ENCODE measurements around the gene TMPRSS11E.
"Not testable (repeated sequence)": the region's sequence is repeated elsewhere in the genome, so short reads cannot be mapped to it uniquely, and the experiment has no call there.

Gene TMPRSS11E, protein sequence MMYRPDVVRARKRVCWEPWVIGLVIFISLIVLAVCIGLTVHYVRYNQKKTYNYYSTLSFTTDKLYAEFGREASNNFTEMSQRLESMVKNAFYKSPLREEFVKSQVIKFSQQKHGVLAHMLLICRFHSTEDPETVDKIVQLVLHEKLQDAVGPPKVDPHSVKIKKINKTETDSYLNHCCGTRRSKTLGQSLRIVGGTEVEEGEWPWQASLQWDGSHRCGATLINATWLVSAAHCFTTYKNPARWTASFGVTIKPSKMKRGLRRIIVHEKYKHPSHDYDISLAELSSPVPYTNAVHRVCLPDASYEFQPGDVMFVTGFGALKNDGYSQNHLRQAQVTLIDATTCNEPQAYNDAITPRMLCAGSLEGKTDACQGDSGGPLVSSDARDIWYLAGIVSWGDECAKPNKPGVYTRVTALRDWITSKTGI

DNA sequence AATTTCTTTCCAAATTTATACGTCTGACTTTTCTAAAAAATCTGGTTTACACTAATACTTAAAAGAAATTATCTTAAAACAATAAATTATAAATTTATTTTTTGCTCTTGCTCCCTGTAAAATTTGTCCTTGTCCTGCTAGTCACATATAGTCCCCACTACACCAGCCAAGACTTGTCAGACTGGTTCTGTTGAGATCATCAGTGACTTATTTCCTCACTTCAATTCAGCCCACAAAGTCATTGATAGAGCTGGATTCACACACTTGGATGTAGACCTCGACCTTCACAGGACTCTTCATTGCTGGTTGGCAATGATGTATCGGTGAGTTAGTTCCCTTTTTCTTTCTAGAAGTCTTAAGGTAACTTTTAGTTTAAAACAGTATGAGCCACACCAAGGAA is at the start of gene TMPRSS11E:
TSS of gene TMPRSS11E (plus strand) at position 263 of the 400 bp plus-strand sequence. CDS start at position 313, 50 bp downstream.
- DNase-seq (ENCODE audit: low read depth in 2 of 2), result no peak

DNA sequence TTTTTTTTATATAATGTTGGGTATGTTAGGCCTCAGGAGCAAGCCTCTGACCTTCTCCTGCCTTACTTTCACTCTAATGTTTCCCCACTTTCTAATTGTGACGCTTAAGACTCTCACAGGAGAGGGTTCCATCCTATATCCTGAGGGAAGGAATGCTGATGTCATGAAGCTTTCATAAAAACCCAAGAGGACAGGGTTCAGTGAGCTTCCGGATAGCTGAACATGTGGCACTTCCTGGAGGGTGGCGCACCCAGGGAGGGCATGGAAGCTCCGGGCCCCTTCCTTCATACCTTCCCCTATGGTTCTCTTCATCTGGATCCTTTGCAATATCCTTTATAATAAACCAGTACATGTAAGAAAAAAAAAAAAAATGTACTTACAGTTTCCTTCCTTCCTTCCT is 48.0 kb upstream of the TMPRSS11E start:
- no peak for DNase-seq (ENCODE audit: low read depth in 2 of 2)

DNA sequence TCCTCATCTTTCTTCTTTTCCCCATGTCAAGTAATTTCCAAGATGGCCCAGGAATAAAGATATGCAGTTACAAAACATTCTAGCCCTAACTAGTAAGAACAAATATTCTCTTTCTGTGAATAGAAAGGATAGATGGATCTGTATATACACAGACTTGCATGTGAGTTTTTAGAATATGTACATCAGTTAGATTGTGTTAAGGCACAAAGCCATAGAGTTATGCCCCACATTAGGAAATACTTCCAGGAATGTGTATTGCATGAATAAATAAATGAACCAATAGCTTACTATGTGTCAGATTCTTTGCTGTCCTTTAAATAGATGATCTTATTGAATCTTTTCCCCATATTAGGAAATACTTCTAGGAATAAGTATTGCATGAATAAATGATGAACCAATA is 46.0 kb upstream of the TMPRSS11E start:
- DNase-seq (ENCODE audit: low read depth in 2 of 2), result no peak

DNA sequence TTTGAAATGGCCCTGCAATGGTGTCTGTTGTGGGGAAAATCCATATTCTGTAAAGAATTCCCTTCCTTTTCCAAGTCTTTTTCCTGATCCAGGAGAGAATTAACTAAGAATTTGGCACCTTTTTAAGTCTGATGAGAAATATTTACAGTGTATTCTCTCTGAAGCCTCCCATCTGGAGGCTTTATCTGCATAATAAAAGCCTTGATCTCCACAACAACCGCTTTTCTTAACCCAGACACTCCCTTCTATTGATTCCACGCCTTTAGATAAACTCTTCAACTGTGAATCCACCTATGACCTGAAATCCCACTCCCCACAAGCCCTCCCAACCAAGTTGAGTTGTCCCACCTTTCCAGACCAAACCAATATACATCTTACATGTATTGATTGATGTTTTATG is 43.1 kb upstream of the TMPRSS11E start:
- no peak for DNase-seq (ENCODE audit: low read depth in 2 of 2)

DNA sequence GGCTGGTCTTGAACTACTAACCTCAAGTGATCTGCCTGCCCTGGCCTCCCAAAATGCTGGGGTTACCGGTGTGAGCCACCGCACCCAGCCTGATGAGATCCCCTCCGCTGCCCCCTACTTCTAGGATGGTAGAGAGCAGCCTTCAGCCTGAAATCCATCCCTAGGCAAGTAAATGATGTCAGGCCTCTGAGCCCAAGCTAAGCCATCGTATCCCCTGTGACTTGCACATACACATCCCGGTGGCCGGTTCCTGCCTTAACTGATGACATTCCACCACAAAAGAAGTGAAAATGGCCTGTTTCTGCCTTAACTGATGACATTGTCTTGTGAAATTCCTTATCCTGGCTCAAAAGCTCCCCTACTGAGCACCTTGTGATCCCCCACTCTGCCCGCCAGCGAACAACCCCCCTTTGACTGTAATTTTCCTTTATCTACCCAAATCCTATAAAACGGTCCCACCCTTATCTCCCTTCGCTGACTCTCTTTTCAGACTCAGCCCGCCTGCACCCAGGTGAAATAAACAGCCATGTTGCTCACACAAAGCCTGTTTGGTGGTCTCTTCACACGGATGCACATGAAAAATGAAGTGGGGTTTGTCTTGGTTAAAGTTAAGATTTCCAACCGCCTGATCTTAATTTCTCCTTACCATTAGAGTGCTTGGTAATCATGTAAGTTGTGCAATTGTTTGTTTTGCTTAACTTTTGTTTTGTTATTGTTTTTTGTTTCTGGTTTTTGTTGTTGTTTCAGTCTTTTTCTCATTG is 41.4 kb upstream of the TMPRSS11E start:
- DNase-seq (ENCODE audit: low read depth in 2 of 2), result not testable (repeated sequence)

DNA sequence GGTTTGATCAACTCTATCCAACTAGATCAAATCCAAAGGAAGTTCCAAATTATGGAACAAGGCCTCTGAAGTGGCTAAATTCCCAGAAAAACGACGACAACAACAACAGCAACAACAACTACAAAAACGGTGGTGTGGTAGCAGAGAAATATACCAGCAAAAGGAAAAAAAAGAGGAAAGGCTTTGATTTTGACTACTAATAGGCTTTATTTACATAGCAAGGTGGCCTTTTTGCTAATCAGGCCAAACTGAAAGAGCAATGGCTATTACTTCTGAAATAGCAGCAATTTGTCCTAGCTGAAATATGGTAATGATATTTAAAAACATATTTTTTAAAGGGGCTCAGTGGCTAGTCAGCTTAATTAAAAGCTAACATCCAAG is 40.8 kb upstream of the TMPRSS11E start:
- DNase-seq (ENCODE audit: low read depth in 2 of 2), result no peak

DNA sequence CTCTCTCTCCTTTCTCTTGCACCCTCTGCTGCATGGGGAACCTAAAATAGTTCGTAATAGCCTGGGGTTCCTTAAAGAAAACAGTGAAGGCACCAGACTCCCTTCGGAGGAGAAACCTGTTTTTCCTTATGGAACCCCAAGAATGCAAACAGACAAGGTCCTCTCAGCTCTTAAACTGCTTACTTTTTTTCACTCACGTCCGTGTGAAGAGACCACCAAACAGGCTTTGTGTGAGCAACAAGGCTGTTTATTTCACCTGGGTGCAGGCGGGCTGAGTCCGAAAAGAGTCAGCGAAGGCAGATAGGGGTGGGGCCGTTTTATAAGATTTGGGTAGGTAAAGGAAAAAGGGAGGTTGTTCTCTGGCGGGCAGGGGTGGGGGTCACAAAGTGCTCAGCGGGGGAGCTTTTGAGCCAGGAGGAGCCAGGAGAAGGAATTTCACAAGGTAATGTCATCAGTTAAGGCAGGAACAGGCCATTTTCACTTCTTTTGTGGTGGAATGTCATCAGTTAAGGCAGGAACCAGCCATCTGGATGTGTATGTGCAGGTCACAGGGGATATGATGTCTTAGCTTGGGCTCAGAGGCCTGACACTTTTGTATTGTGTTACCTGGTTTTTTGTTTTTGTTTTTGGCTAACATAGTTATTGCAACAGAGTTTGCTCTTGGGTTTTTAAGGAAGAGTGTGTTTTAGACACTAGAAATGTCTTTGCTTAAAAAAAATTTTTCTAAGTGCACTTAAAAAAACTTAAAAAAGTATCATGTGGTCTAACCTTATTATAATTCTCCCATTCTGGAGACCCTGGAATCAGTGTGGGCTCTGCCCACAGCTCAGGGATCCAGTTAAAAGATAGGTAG is 40.0 kb upstream of the TMPRSS11E start:
- not testable (repeated sequence) for DNase-seq (ENCODE audit: low read depth in 2 of 2)

DNA sequence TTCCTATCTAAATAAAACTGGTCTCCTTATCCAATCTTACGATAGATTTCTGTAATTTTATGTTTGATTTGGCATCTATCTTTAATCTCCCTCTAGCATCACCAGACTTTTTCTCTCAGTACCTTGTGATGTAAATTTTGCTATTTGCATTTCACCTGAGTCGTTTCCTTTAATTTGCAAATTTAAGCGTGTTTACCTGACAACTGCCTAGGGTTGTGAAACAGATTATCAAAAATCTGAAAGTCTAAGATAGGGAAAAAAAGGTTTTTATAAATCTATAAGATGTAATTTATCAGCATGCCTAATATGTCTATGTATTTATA is 39.4 kb upstream of the TMPRSS11E start:
- DNase-seq (ENCODE audit: low read depth in 2 of 2), result no peak

DNA sequence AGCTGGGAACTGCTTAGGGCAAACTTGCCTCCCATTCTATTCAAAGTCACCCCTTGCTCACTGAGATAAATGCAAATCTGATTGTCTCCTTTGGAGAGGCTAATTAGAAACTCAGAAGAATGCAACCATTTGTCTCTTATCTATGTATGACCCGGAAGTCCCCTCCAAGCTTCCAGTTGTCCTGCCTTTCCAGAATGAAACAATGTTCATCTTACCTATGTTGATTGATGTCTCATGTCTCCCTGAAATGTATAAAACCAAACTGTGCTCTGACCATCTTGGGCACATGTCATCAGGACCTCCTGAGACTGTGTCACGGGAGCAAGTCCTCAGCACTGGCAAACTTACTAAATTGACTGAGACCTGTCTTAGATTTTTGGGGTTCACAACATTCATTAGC is 37.1 kb upstream of the TMPRSS11E start:
- no peak for DNase-seq (ENCODE audit: low read depth in 2 of 2)

DNA sequence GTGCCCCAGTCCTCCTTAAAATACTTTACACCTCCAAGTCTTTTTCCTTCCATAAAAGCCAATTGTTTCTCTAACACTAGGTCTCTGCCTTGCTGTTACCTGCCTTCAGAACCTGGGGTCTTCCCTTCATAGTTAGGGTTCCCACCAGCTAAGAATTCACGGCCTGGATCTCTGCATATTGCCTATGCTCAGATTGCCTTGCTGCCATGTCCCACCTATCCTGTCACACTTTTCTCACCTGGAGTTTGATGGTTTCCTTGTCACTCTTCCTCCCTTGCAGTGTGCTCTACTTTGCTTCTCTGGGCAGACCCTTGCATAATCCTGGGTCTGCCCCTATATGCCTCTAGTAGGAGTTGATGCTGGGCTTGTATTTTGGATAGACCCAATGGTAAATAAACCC is 36.6 kb upstream of the TMPRSS11E start:
- no peak for DNase-seq (ENCODE audit: low read depth in 2 of 2)

DNA sequence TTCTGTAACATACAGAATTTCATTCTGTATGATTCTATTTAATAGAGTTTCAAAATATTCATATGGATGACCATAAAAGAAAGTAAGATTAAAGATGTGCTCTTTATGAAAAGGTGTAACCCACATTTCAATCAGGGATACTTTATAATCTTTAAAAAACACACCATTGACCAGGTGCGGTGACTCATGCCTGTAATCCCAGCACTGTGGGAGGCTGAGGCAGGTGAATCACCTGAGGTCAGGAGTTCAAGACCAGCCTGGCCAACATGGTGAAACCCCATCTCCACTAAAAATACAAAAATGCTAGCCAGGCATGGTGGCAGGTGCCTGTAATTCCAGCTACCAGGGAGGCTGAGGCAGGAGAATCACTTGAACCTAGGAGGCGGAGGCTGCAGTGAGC is 35.2 kb upstream of the TMPRSS11E start:
- DNase-seq (ENCODE audit: low read depth in 2 of 2), result not testable (repeated sequence)

DNA sequence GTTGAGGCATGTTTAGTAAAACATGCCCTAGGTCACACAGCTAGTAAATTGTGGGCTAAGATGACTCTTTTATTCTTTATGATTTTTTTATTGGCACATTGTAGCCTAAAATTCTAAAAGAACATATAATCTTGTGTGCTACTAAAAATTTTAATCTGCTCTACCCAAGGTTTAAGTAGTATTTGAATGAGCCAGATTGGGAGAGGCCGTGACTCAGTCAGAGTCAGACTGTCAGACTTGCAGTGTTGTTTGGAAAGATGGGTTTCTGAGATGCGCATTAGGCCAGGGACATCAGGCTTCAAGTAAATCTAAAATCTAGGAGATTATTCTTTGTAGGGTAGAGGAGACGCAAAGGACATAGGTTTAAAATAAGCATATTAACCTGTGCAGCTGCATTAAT is 30.7 kb upstream of the TMPRSS11E start:
- DNase-seq (ENCODE audit: low read depth in 2 of 2), result no peak

DNA sequence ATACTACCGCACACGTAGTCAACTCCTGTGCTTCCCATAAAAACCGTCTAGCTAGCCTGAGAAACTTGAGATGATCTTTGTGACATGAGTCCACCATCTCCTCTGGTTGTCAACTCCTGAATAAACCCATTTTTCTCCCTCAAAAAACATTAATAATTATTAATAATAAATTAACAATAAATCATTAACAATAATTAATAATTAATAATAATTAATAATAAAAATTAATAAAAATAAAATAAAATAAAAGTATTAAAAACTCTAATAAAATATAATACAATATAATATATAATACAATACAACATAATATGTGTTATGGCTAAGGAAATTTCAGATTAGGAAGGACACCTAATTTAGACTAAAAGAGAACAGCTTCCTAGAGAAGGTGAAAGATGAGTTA is 20.7 kb upstream of the TMPRSS11E start:
- DNase-seq (ENCODE audit: low read depth in 2 of 2), result no peak

DNA sequence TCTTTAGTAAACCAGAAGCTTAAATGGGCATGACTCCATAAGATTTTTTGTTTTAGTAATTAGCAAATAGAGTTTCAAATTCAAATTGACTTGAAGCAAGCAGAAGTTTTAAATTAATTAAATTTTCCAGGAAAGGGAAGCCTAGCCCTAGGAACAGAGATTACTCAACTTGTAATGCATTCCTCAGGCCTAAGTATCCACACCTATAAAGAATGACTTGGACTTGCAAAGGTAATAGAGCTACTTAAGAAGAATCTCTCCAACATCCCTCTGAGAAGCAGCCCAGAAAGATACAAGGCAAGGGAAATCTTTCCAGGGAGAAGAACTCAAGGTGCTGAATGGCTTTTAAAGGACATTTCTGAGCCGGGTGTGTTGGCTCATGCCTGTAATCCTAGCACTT is 16.9 kb upstream of the TMPRSS11E start:
- no peak for DNase-seq (ENCODE audit: low read depth in 2 of 2)

DNA sequence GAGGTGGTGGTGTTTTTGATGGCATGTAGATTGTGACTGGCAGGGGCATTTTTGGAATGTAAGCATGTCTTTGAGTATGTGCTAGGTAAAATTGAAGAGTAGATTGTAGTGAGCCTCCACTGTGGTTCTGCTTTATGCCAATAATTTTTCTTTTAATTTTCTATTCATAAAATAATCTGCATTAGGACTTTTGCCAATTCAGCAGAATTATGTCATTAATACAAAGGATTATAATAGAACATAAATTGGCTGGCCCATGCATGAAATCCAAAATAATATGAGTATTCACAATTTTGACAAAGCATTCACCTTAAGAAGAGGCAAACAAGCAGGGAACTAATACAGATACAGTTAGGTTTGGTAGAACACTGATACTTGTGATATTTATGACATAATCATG is 14.9 kb upstream of the TMPRSS11E start:
- no peak for DNase-seq (ENCODE audit: low read depth in 2 of 2)

DNA sequence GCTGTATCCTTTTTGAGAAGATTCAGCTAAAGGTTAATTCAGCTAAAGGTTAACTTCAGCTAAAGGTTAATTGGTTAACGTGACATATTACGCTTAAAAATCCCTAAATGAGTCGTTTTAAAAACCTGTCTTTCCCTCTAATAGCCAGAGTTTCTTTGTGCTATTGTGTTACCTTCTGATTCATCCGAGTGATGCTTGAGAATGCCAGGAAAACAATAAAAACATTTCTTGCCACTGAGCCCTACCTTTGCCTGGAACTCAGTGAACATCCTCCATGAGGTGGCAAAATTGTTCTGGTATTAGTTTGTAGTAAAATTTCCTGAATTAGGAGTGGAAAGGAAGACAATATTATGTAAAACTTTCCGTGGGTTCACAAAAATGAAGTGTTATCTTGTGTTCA is 13.7 kb upstream of the TMPRSS11E start:
- DNase-seq (ENCODE audit: low read depth in 2 of 2), result no peak

DNA sequence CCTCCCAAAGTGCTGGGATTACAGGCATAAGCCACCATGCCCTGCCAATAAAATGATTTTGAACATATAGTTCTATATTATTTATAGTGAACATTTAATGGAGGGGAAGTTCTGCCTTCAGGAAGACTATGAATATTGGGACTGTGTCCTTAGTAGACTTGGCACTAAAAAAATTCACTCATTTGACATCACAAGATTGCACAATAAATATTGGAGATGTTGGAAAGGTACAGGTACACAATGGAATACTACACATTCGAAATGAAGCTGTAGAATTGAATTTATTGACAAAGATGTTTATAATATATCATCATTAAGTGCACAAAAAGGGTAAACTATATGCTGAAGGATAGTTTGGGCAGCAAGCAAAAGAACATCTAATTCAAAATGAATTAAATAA is 13.0 kb upstream of the TMPRSS11E start:
- DNase-seq (ENCODE audit: low read depth in 2 of 2), result no peak

DNA sequence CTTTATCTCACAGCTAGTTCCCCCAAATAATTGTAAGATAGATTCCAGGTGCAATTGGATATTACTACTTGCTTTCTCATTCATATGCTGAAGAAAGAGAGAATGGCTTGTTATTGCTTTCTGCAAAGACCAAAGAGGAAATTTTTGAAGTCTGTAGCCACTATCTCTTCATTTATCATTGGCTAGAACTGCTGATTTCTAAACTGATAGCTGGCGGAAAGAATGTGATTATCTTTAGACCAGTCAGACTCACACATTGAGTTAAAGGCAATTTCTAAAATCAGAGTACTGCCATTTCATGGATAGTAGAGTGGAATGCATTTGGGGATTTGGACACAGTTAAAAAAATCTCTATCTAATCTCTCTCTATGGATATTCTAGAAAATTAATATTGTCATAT is 12.4 kb upstream of the TMPRSS11E start:
- DNase-seq (ENCODE audit: low read depth in 2 of 2), result no peak

DNA sequence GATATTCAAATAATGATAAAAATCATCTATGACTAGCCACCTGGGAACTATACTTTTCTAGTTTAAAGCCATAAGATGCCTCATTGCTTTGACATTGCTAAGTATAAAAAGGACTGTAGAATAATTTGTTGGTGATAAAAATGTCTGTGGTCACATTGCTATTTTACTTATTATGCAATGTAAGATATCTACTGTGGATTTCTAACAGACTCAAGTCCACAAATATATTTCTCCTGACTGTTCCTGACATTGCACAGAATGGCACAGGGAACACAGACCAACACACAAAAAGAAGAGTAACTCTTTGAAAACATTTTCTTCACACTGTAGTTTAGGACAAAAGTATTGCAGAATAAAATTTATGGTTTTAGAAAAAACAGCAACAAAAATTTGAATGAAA is 2.2 kb upstream of the TMPRSS11E start:
- DNase-seq (ENCODE audit: low read depth in 2 of 2), result no peak

DNA sequence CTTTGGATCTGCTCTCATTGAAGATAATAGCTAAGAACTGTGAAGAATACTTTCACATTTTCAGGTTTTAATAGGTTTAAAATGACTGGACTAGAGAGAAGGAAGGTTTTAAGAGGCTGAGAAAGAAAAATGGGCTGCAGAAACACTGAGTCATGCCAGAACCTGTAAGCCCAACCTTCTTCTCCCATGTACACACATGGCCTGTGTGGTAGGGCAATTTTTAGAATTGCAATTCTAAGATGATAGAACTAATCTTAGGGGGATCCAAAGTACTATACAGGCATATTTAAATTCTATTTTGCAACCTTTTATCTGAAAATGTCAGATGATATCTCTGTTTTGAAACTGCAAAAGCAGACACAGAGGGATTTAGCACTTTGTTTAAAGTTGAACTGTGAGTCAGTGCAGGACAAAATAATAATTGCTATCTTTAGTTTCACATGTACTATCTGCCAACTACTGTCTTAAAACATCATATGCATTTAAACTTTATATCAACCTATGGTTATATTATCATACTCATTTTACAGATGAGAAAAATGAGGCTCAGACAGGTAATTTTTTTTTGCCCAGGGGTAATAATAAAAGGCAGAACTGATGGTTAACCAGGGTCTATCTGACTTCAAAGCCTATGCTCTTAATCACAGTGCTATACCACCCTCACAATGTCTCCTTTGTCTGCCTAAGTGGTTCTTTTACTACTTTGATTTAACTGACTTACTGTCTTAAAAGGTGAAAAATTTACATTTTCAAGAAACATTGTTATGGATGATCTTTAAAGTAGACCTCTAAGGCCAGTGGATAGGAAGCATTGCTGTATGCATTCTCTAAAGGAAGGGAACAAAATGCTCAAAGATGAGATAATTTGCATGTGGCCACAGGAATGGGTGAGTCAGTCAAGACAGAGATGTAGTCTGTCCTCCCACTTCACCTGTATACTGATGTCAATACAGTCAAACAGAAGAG is 4.3 kb downstream of the TMPRSS11E start:
- no peak for DNase-seq (ENCODE audit: low read depth in 2 of 2)

DNA sequence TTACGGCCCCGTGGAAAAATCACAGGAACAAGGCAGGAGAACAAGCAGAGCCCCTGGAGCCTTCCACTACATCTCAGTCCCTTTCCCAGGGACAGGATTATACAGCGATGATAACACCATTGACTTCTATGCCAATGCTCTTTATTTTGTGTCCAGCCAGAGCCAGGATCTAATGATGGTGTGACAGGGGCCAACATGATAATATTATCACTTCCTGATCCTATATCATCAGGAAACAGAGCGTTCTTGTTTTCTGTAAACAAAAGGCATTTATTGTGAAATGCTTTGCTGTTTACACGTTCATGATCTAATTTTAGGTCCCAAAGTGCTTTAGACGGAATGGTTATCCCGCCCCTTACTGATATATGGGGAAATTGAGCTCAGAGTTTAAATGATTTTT is 12.8 kb downstream of the TMPRSS11E start:
- DNase-seq (ENCODE audit: low read depth in 2 of 2), result no peak
